Activated naive CD8-positive, alpha-beta T cell treated with anti-CD3 and anti-CD28 coated beads, Interleukin-2, amount 10 ng/mL, durations not matched to agents 7 days and 5 days (primary cell): ENCODE results near the gene RGS6. TPM values are rescaled to one million over a fixed set of nuclear protein-coding genes. Genes with fewer than 3 reads are reported as not detected.

ENCODE experiments used
- ATAC-seq: fragments of 150-1000 bp; cut with Tn5 transposase; one replicate; pipeline ENCODE4 v1.10.0; 2021; ENCODE audit warnings: low read depth, moderate library complexity
- POLR2A ChIA-PET: fragments of 350-600 bp; sonication (Branson Sonifier 250); formaldehyde crosslinking; loops from one replicate; lab custom pipeline; 2021; ENCODE audit warnings: antibody characterized with exemption; lab: Charles Lee
- DNase-seq: peaks from one replicate; pipeline ENCODE4 v3.0.0; 2021
- H3K27ac Mint-ChIP-seq: one replicate; pipeline ENCODE4 v1.8.0; 2022; ENCODE audit warnings: mild to moderate bottlenecking, mixed read lengths
- H3K27me3 Mint-ChIP-seq: one replicate; pipeline ENCODE4 v1.8.0; 2022; ENCODE audit warnings: mild to moderate bottlenecking, moderate library complexity, mixed read lengths
- H3K36me3 Mint-ChIP-seq: one replicate; pipeline ENCODE4 v1.8.0; 2021; ENCODE audit warnings: mild to moderate bottlenecking, mixed read lengths
- H3K4me1 Mint-ChIP-seq: one replicate; pipeline ENCODE4 v1.8.0; 2021; ENCODE audit warnings: mixed read lengths
- H3K4me3 Mint-ChIP-seq: one replicate; pipeline ENCODE4 v1.8.0; 2022; ENCODE audit warnings: mild to moderate bottlenecking, moderate library complexity, mixed read lengths
- H3K9me3 Mint-ChIP-seq: one replicate; pipeline ENCODE4 v1.8.0; 2021; ENCODE audit warnings: mixed read lengths
- total RNA-seq, 2 experiments: library from RNA; stranded (reverse); gene quantifications; one replicate each; pipeline ENCODE4 v1.2.3, GENCODE V29; 2021

RGS6 gene
- total RNA-seq, 2 experiments from 2014 or later = 0.08 TPM; not detected in 1

DNA sequence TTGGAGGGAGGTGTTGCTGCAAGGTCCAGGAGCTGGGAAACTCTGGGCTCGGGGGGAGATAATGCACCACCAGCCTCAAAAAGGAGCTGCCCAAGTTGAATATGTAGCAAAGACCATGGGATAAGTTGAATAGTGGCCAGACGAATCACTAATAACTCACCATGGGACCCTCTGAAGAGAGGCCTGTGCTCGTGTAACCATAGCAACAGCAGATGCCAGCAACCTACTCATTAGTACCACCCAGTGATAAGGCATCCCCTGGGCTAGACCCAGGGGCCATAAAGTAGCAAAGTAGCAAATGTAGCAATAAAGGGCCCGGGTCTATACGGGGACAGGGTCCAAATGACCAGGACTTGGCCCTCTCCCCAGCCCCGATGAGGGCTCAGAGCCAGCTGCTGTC, 633.7 kb downstream of the RGS6 start:
- POLR2A ChIA-PET = no interaction called here
- Mint-ChIP-seq H3K27me3 (peaks cover 12% of the 10 kb centered on the region), H3K27ac (no peak overlapping the region), H3K4me1 (no peaks in the 10 kb centered on the region), H3K36me3 (no peaks in the 10 kb centered on the region), H3K4me3 (no peak overlapping the region), H3K9me3 (no peaks in the 10 kb centered on the region)
- DNase-seq (no peak), ATAC-seq (no peak)

DNA sequence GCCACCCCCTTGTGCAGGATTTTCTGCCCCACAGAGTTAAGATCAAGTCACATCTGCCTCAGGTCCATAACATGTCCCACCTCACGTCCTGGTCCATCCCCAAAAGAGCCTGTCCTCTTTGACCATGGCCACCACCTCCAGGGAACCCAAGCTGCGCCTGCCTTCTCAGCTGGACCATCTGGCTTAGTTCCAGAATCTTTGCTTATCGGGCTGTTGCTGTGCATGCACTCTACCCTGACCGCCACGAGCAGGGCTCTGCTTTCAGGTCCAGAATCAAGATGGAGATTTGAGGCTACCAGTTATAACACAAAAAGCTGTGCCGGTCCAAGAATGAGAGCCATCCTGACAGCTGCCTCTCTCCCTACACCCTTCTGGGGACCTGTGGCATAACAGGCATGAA, 635.0 kb downstream of the RGS6 start:
- no peak overlapping the region for H3K27ac Mint-ChIP-seq
- POLR2A ChIA-PET = interaction anchor here (1.0 kb wide), 1 partner anchor 8 kb away, joined by 4 read pairs; no protein-coding TSS in a partner anchor

DNA sequence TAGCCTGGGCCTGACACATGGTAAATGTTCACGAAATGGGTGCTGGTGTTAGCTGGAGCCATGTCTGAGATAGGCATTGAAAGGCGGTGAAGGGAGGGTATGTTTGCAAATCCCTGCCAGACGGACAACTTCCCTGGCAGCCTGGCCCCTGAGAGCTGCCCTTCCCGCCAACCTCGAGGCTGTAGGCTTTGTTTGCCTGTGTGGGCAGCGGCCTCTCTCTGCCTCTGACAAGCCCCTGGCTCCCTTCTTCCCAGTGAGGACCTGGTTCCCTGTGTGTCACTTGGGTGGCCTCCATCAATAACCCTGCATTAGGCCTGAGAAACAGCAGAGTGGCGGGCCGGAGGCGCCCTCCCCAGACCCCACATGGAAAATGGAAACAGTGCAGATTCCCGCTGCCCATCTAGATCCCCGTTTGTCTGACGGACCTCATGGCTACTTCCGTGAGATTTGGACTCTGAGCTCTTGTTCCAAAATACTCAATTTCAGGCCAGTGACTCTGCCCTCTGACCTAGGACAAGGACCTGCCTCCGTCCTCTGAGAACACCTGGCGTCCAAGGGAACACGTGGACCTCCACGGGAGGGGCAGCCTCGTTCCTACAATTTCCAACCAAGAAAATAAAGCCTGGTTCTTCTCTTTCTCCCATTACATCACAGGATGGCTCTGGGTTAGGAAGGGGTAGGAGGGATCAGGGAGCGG, 636.2 kb downstream of the RGS6 start:
- POLR2A ChIA-PET = interaction anchor here (1.0 kb wide), 1 partner anchor 10 kb away, joined by 4 read pairs; no protein-coding TSS in a partner anchor
- ATAC-seq (no peak), DNase-seq (no peak)
- Mint-ChIP-seq H3K4me1 (peaks cover 3% of the 10 kb centered on the region), H3K9me3 (peaks cover 8% of the 10 kb centered on the region), H3K4me3 (no peak overlapping the region), H3K27ac (no peak overlapping the region), H3K36me3 (peaks cover 3% of the 10 kb centered on the region), H3K27me3 (peaks cover 26% of the 10 kb centered on the region)

More for the DNA sequence above, 635.0 kb downstream of the RGS6 start:
- H3K4me3 Mint-ChIP-seq = no peak overlapping the region
- peaks cover 17% of the 10 kb centered on the region for H3K27me3 Mint-ChIP-seq
- peaks cover 4% of the 10 kb centered on the region for H3K9me3 Mint-ChIP-seq
- H3K4me1 Mint-ChIP-seq = no peaks in the 10 kb centered on the region
- H3K36me3 Mint-ChIP-seq = no peaks in the 10 kb centered on the region
- ATAC-seq = no peak
- DNase-seq = no peak

DNA sequence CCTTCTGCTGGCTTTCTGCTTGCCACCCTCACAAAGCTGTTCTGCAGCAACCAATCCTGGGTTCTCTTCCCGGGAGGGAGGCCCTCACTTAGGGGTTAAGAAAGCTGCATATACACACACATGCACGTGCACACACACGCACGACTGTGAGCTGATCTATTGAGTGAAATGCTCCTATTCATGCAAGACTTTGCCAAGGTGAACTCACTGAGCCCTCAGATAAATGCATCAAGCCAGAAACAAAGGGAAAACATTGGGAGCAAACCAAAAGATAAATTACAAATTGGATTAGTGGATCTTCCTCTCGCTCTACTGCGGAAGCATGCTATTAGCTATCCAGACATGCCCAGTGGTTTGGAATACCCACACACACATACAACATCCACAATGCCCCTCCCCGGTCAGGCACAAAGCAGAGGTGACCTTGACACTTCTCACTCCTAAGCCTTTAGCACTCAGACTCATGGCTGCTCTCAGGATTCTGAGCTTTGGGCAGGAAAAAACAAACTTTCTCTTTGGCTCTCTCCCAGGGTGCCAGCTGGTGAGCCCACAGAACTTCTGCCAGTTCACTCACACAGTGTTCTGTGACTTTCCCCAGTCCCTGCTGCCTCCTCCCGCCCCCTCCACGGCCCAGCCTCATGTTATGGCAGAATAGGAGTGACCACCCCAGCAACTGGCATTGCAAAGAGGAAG, 641.6 kb downstream of the RGS6 start:
- peaks cover 46% of the 10 kb centered on the region for H3K27me3 Mint-ChIP-seq
- H3K36me3 Mint-ChIP-seq = peaks cover 3% of the 10 kb centered on the region
- H3K4me3 Mint-ChIP-seq = no peak overlapping the region
- H3K9me3 Mint-ChIP-seq = peaks cover 8% of the 10 kb centered on the region
- H3K27ac Mint-ChIP-seq = no peak overlapping the region
- DNase-seq (no peak), ATAC-seq (no peak)
- peaks cover 5% of the 10 kb centered on the region for H3K4me1 Mint-ChIP-seq
- POLR2A ChIA-PET = no interaction called here

DNA sequence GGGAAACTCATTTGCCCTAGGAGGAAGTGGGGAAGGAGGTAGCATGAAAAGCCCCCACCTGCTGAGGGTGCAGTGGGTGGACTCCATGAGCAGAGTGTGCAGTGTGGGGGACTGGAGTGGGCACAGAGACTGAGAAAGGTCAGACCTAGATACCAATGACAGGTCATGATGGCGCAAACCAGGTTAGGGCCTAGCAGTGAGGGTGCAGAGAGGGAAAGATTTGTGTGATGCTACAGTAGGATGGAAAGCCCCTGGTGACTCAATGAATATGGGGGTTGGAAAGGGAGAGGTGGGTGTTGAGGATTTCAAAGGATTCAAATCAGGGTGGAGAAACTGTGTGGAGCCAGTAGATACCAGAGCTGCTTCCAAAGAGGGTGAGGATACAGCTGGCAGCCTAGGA, 642.5 kb downstream of the RGS6 start:
- H3K27me3 Mint-ChIP-seq = peaks cover 49% of the 10 kb centered on the region
- peaks cover 3% of the 10 kb centered on the region for H3K36me3 Mint-ChIP-seq
- H3K4me3 Mint-ChIP-seq = no peak overlapping the region

DNA sequence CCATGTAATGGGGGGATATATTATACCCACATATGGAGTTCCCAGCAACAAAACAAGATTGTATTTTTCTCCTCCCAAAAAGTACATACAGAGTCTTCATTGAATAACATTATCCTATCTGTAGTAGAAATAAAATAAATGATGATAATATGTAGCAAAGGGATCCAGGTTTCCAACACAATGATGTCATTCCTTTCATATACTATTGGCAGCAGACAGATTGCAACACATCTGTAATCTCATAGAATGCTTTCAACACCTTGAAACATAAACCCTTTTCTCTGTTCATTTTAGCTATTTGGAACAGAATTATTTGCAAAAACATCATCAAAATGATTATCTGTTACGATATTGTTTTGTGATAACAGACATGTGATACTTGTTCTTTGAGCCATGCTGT, 644.0 kb downstream of the RGS6 start:
- H3K9me3 Mint-ChIP-seq = peaks cover 7% of the 10 kb centered on the region
- H3K27ac Mint-ChIP-seq = no peak overlapping the region
- POLR2A ChIA-PET = no interaction called here
- no peak overlapping the region for H3K4me3 Mint-ChIP-seq
- peaks cover 44% of the 10 kb centered on the region for H3K27me3 Mint-ChIP-seq
- peaks cover 5% of the 10 kb centered on the region for H3K36me3 Mint-ChIP-seq
- ATAC-seq (no peak), DNase-seq (no peak)
- peaks cover 5% of the 10 kb centered on the region for H3K4me1 Mint-ChIP-seq

More for the DNA sequence above, 642.5 kb downstream of the RGS6 start:
- Mint-ChIP-seq H3K9me3 (peaks cover 8% of the 10 kb centered on the region), H3K27ac (no peak overlapping the region), H3K4me1 (peaks cover 5% of the 10 kb centered on the region)
- DNase-seq = no peak
- POLR2A ChIA-PET = no interaction called here
- ATAC-seq = no peak

DNA sequence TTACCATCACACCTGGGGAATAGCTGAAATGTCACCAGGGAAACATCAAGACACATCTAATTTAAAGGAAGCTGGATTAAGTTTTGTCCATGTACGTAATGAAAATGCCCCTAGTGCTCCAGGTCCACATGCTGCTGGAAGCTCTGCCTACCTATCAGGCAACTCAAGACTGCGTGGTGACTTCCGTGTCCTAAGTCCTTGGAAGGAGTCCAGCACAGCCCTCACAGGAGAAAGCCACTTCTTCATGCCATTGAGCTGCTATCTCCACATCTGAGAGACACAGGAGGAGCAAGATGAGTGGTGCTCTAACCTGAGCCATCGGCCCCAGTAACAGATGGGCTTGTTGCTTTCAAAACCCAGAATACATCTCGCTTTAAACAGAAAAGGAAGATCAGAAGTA, 645.3 kb downstream of the RGS6 start:
- Mint-ChIP-seq H3K27ac (no peak overlapping the region), H3K4me3 (no peak overlapping the region), H3K4me1 (peaks cover 3% of the 10 kb centered on the region), H3K36me3 (peaks cover 5% of the 10 kb centered on the region), H3K27me3 (peaks cover 42% of the 10 kb centered on the region), H3K9me3 (peaks cover 4% of the 10 kb centered on the region)
- ATAC-seq = no peak
- DNase-seq = no peak
- POLR2A ChIA-PET = no interaction called here

DNA sequence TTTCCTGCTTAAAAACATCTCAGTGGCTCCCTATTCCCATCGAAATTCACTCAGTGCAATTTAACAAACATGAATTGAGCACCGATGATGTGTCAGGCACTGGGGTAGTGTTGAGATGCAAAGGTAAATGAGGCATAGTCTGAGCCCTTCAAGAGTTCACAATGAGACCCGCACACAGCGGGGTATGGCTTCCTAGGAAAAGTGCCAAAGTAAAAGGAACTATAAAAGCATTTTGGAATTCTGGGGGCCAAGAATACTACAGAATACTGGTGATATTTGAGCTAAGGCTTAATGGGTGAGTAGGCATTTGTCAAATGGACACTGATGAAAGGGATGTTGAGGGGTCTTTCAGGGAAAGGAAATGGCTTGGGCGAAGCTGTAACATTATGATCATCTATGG, 646.3 kb downstream of the RGS6 start:
- Mint-ChIP-seq H3K36me3 (peaks cover 4% of the 10 kb centered on the region), H3K4me1 (peaks cover 2% of the 10 kb centered on the region), H3K27me3 (peaks cover 35% of the 10 kb centered on the region), H3K9me3 (peaks cover 3% of the 10 kb centered on the region), H3K4me3 (no peak overlapping the region), H3K27ac (no peak overlapping the region)
- no peak for ATAC-seq
- no peak for DNase-seq
- POLR2A ChIA-PET = no interaction called here

DNA sequence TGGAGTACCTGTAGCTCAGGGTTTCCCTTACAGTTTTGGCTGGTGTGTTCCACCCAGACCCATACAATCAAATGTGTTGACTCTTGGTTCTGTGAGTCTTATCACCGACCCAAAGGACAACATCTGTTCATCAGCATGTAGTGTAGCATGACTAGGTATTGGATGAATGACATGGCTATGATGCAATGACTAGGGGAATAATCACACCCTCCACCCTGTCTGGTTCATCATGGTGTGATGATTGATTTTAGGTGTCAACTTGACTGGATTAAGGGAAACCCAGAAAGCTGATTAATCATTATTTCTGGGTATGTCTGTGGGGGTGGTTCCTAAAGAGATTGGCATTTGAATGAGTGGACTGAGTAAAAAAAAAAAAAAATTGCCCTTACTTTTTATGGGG, 650.4 kb downstream of the RGS6 start:
- H3K9me3 Mint-ChIP-seq = peaks cover 14% of the 10 kb centered on the region
- POLR2A ChIA-PET = no interaction called here
- H3K4me1 Mint-ChIP-seq = peaks cover 2% of the 10 kb centered on the region
- peaks cover 19% of the 10 kb centered on the region for H3K36me3 Mint-ChIP-seq
- H3K27ac Mint-ChIP-seq = no peak overlapping the region
- H3K4me3 Mint-ChIP-seq = no peak overlapping the region
- no peak for DNase-seq
- no peak for ATAC-seq
- H3K27me3 Mint-ChIP-seq = peaks cover 23% of the 10 kb centered on the region

DNA sequence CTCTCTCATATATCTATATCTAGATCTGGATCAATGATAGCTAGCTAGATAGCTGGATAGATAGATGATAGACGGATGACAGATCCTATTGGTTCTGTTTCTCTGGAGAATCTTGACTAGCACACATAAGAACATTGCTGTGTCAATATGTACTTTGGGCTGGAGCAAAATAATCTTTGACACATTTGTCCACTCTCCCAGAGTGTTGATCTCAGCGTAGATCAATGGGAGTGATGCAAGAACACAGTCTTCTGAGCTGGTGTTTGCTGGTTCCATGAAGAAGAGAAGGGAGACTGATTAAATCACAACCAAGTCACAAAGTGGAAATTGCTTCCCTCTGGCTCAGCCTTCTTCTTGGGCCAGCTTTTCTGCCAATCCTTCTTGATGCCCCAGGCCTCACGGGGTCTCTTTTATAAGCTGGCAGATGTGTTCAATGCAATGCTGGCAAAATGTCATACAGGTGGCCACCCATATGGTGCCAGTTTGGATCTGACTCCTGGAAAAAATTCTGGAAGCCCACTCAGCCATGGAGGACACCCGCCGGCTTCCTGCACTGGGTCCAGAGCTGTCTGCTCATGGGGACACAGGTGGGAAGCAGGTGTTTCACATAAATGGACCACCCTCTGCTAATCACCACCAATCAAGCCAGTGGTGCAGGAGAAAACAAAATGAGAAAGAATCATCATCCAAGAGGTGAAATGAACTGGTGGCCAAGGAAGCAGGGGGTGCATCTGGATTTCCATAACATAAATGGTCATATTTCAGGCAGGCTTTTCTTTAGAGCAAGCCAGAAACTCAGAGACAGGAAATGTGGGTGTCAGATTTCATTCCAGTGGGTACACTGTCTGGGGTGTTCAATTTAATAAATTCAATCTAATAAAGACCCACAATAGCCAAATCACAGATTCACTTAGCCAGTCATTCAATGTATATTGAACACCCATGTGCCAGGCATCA, 651.4 kb downstream of the RGS6 start:
- Mint-ChIP-seq H3K27ac (no peak overlapping the region), H3K4me1 (peaks cover 2% of the 10 kb centered on the region), H3K36me3 (peaks cover 23% of the 10 kb centered on the region), H3K4me3 (no peak overlapping the region), H3K27me3 (peaks cover 19% of the 10 kb centered on the region), H3K9me3 (peaks cover 14% of the 10 kb centered on the region)
- POLR2A ChIA-PET = no interaction called here
- no peak for DNase-seq
- ATAC-seq = no peak

DNA sequence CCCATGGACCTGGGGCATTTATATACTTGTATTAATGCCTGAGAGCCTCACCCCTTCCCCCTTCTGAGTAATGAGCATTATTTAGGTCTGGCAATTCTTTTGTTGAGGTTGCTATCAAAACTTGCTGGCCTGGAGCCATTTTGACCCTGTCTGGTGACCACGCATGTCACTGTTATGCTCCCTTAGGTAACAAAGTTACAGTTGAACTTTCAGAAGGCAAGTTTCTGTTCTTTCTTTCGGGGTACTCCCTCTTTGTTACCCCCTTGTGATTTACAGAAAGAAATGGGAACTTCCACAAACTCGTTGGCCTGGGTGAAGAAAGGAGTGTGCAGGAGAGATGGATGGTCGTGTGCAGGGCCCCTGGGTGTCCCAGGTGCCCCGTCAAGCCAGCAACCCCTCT, 656.3 kb downstream of the RGS6 start:
- Mint-ChIP-seq H3K36me3 (peaks cover 43% of the 10 kb centered on the region), H3K27ac (no peak overlapping the region), H3K4me3 (no peak overlapping the region), H3K4me1 (peaks cover 32% of the 10 kb centered on the region), H3K9me3 (peaks cover 18% of the 10 kb centered on the region), H3K27me3 (peaks cover 27% of the 10 kb centered on the region)
- no peak for ATAC-seq
- POLR2A ChIA-PET = no interaction called here
- DNase-seq = no peak

DNA sequence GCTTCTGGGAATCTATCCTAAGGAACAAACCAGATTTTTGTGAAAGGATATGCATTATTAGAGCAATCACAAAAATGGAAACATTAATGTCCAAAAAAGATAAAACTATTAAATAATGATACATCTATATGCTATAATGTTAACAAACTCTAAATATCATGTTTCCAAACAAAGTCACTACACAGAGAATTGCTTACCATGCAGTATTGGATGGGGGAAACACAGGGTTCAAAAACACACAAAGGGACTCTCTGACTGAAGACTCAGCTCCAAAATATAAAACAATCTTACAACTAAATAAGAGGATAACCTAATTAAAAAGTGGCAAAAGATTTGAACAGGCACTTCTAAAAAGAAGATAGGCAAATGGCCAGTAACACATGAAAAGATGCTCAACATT, 657.4 kb downstream of the RGS6 start:
- peaks cover 40% of the 10 kb centered on the region for H3K4me1 Mint-ChIP-seq
- H3K27ac Mint-ChIP-seq = no peak overlapping the region
- peaks cover 43% of the 10 kb centered on the region for H3K36me3 Mint-ChIP-seq
- ATAC-seq (no peak), DNase-seq (no peak)
- POLR2A ChIA-PET = no interaction called here
- peaks cover 18% of the 10 kb centered on the region for H3K9me3 Mint-ChIP-seq
- H3K27me3 Mint-ChIP-seq = peaks cover 27% of the 10 kb centered on the region
- H3K4me3 Mint-ChIP-seq = no peak overlapping the region

DNA sequence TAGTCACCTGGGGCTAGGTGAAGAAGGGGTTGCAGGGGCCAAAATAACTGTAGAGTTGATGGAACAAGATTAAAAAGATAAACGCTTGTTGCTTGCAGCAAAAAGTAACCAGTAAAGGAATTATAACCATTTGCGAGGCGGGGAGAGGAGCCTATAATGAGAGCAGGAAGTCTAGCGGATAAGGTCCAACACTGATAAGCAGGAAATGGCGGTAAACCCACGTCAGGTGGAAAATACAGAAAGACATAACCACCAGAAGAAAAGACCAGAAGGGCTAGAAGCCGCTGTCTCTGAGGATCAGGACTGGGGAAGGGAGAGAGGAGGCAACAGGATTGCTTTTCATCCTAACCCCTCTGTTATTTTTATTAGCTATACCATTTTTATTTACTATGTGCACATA, 658.3 kb downstream of the RGS6 start:
- Mint-ChIP-seq H3K9me3 (peaks cover 13% of the 10 kb centered on the region), H3K36me3 (peaks cover 40% of the 10 kb centered on the region), H3K27ac (peak overlapping the region; percentile 82), H3K4me3 (peak overlapping the region; percentile 71), H3K27me3 (peaks cover 27% of the 10 kb centered on the region), H3K4me1 (peaks cover 48% of the 10 kb centered on the region)
- ATAC-seq (peak; percentile 31), DNase-seq (no peak)
- POLR2A ChIA-PET = interaction anchor here (0.6 kb wide), 1 partner anchor 50 kb away, joined by 4 read pairs; no protein-coding TSS in a partner anchor
